GM21786 (cell line): ENCODE measurements around the gene SYNDIG1.
"Not testable (repeated sequence)": the region's sequence is repeated elsewhere in the genome, so short reads cannot be mapped to it uniquely, and the experiment has no call there.

Experiments used
- ATAC-seq: cut with Tn5 transposase; IDR thresholded peaks from one replicate; pipeline ENCODE4 v1.9.1; 2021; ENCODE audit not compliant: unreplicated experiment

SYNDIG1 gene

DNA sequence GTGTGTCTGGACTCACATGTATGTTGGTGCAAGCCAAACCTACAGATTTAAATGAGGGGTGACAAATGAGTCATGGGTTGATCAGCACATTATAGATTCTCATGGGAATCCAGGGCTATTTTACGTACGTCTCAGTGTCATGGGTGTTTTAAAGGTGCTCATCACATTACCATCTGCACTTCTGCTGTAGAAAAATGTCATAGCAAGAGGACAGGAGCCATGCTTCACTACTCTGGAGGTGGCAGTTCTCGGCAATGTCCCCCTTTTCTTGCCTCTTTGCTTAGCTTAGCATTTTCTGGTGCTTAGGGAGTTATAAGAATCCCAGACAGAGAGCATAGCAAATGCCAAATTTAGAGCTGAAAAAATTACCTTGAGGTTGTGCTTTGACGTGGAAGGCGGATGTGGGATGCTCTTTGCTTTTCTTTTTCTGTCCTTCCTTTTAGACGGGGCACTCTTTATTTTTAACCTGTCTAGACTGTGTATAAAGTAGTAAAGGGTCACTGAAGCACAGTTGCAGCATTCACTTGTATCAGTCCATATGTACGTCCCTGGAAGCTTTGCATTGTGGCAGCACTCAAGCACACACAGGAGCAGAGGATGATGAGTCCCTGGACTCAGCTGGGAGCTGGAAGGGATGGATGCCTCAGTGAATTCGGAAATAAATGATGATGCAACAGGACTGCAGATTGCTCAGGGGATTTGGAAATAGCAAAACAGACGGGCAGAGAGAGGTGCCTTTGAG lies 139.7 kb downstream of the SYNDIG1 start:
- peak; percentile 65 for ATAC-seq

DNA sequence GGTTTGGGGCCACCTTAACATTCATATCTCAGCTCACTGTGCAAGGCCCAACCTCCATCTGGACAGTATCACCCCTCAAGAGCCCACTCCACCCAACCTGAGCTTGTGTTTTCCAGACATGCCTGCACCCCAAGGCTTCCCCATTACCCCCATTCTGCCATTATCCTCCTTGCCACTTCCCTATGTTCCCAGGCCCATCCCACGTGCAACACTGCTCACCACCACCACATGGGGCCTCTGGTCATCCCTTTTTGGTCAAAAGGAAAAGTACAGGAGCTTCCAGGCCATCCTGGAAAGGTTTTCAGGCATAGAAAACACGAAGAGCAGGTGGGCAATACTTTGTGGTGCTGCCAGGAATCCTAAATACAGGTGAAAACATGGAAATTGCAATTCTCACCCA lies 140.3 kb downstream of the SYNDIG1 start:
- ATAC-seq = no peak

- ATAC-seq = no peak
Observed at GRCh38 chr20:24610341-24611115, 141.1 kb downstream of the SYNDIG1 start.

DNA sequence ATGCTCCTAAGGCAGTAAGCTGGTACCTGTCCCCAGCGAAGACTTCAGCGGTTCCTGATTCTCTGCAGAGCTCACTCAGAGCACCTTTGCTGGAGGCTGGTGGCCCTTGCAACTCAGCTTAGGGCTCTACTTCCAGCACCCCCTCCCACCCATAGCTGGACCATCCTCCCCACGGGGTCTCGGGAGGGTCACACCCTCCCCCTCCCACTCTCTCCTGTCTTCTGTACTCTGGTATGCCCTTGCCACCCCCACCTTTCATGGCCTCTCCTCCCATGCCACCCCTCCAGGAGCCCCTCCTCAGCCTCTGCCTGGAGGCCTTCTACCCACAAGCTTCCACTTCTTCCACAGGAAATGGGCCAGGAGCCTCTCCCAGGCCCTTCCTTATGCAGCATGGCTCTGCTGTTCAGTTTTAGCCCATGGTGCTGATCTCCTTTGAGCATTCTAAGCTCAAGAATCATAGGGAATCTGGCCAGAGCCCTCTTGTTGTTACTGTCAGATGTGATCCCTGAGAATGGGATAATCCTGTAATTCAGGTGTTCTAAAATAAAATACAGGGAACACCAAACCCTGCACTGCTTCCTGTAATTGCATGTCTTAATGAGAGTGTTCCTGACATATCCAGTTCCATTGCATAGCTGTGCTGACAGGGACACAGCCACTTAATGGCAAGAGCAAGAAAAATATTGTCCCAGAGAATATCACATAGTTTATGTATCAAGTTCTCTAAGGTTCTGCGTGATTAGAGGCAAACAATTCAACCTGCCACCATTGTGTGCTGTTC lies 142.1 kb downstream of the SYNDIG1 start:
- ATAC-seq = no peak

DNA sequence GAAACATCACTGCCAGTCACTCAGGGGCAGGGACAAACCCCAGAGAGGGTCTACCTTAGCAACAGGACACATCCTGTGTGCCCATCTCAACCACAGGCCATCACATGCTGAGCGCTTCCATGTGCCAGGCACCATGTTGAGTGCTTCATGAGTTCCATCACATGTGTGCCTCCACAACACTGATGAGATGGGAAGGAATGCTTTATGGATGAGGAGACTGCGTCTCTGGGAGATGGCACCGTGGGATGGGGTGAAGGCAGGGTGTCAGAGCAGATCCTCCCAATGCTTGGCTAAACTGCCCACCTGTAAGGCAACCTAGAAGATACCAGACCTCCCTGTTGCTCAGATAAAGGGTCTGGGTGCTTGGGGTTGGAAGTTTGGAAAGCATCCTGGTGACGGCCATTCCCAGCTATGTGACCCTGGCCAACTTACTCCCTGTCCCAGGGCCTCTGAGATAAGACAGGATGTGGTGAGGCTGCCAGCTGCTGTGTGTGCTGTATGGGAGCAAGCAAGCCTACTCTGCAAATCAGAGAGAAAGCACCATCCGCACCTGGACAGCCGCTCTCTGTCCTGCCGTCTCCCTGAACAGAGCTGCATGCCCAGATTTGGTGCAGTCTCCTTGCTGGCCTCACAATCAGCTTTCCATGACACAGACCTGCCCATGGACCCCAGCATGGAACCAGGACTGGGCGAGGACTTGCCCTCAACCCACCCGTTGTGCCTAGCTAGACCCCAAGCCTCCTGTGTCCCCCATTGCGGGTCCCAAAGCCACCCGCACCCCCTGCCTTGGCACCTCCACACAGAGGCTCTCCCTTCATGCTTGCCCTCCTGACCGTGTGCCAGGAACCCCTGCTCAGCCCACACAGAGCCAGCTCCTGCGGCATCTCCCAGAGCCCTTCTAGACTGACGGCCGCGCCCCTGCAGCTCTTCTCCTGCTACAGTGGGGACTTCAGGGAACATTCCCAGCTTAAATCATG lies 143.7 kb downstream of the SYNDIG1 start:
- ATAC-seq = no peak

GRCh38 chr20:24614341-24614740 lies 144.9 kb downstream of the SYNDIG1 start:
- ATAC-seq = no peak

DNA sequence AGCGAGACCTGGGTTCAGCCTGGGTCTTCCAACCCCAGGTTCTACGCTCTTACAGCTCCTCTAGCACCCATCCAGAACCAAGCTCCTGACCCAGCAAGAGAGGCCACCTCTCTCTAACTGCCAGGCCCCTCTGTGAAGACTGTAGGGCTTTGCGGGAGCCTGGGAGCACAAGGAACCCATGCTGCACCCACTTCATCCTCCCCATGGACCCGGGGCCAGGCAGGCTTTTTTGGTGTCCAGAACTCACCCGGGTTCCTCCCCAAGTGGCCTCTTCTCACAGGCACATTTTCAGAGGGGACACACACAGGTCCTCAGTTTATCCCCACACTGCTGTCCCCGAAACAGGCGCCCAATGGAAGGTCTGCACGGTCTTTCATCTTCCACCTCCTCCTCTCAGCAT lies 145.9 kb downstream of the SYNDIG1 start:
- ATAC-seq = no peak

DNA sequence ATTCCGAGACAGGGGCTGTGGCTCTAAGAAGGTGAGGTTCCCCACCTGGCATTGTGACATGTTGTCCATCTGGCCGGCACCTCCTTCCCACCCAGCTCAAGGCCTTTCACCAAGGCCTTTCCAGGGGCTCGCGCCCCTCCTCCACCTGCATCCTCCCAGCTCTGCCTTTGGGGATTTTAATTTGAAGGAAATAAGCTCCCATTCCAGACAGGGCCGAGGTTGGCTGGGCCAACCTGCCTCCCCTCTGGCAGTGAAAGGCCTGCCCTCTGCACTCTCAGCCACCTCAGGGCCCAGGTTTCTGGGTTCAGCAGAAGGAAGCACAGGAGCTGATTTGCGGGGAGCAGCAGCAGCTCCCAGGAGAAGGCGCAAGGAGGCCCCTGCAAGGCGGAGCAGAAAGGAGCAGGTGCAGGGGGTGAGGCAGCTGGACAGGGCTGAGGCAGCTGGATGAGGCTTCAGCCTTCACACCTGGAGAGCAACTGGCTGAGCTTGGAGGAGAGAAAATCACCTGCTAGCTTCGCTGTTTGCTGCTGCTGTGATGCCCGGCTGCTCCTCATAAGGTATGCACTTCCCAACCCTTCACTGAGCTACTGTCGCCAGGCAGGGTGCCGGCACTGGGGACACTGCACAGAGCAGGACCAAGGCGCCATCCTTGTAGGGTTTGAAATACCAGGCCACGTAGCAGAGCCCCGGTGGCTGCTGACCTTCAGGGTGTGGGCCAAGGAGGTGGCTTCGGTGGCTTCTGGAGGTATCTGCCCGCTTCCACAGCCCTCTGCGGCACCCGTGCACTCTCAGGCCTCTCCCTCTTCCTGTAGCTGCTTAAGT lies 147.0 kb downstream of the SYNDIG1 start:
- no peak for ATAC-seq

GRCh38 chr20:24617080-24617432 lies 147.6 kb downstream of the SYNDIG1 start:
- ATAC-seq = no peak

- ATAC-seq = no peak
Observed at GRCh38 chr20:24617757-24618450, 148.5 kb downstream of the SYNDIG1 start.

DNA sequence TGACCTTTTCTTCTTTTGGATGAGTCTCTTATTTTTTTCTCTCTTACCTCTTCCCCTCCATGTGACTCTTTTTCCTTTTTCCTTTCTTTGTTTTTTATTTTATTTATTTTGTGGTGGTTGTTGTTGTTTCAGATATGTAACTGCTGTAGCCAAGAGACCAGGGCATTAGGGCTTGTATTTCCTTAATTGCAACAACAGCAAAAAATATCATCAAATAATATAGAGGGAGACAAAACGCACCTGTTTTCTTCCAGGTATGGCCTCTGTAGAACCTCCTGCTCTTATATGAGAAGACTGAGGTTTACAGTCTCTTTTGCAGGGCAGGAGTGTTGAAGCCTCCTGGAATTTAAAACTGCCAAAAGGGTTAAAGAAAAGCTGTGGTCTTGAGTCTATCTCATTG lies 149.3 kb downstream of the SYNDIG1 start:
- no peak for ATAC-seq

GRCh38 chr20:24619212-24619611 lies 149.8 kb downstream of the SYNDIG1 start:
- no peak for ATAC-seq

GRCh38 chr20:24620937-24621519 lies 151.6 kb downstream of the SYNDIG1 start:
- no peak for ATAC-seq

GRCh38 chr20:24622856-24623255 lies 153.4 kb downstream of the SYNDIG1 start:
- no peak for ATAC-seq

DNA sequence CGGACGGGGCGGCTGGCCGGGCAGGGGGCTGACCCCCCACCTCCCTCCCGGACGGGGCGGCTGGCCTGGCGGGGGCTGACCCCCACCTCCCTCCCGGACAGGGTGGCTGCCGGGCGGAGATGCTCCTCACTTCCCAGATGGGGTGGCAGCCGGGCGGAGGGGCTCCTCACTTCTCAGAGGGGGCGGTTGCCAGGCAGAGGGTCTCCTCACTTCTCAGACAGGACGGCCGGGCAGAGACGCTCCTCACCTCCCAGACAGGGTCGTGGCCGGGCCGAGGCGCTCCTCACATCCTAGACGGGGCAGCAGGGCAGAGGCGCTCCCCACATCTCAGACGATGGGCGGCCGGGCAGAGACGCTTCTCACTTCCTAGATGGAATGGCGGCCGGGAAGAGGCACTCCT lies 156.7 kb downstream of the SYNDIG1 start:
- not testable (repeated sequence) for ATAC-seq

DNA sequence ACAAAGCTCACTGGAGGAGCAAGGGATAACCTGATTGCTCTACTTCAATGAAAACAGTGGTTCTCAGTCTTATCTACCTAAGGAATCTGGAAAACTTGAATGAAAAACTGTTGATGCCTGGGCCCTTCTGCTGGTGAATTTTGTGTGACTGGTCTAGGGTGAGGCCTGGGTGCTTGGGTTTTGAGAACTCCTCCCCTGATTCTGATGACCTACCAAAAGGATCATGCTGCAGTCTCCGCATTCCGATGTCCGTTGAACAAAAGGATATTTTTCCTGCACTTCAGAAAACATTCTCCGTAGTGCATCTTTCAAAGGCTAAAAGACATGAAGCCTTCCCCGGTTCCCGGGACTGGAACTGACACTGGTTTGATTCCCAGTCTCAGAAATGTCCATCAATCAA lies 157.9 kb downstream of the SYNDIG1 start:
- ATAC-seq = no peak

GRCh38 chr20:24627926-24628325 lies 158.5 kb downstream of the SYNDIG1 start:
- no peak for ATAC-seq

DNA sequence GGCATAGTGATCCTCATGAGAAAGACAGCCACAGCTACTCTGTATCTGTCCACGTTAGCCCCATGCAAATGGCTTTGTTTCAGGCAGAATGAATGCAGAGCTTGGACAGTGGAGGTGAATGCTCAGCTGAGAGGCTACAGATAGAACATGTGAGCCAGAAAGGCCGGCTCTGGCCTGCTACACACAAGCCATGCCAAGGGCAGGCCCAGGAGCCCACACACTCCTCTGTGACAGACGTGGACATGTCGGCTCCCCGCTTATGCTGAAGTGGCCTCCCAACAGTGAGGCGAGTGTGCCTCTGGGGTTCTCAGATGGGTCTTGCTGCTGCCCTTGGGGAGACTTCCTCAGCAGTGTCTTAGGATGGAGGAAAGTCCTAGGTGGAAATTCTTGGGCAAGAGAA lies 159.6 kb downstream of the SYNDIG1 start:
- no peak for ATAC-seq

DNA sequence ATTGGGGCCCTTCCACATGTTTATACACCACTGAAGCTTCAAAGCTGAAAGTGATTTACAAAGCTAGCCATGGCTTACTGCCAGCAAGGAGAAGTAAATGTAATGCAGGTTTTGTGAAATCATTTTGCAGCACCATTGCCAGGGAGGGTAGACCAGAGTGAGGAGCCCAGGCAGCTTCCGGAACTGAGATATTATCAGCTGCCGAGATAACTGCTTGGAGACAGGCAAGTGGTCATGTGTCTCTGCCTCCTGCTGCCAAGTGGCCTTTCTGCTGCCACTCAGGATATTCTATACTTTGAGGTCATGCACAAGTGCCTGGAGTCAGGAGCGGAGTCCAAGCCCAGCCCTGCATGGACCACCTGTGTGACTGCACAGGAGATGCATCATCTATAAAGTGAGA lies 160.2 kb downstream of the SYNDIG1 start:
- no peak for ATAC-seq
